NT2/D1 (cell line): Measurements from ENCODE around the gene C11orf24.

Experiments
- SUZ12 ChIP-seq: IDR thresholded peaks from 2 replicates; pipeline ENCODE4 v1.6.1; 2011; ENCODE audit not compliant: insufficient read length, insufficient read depth; ENCODE audit errors: extremely low read depth
- YY1 ChIP-seq: IDR thresholded peaks from 2 replicates; pipeline ENCODE4 v1.6.1; 2011; ENCODE audit not compliant: insufficient read length, insufficient read depth

DNA sequence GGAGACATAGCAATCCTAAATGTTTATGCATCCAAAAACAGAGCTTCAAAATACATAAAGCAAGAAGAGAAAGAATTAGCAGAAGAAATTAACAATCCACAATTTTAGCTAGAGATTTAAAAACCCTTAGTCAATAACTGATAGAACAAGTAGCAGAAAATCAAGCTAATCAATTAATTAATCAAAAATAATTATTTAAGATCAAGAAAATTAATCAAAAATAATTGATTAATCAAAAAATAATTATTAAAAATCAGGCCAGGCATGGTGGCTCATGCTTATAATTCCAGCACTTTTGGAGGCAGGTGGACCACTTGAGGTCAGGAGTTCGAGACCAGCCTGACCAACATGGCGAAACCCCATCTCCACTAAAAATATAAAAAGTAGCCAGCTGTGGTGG, 29.2 kb downstream of the C11orf24 start:
- TF ChIP-seq SUZ12 (no peak), YY1 (no peak)
